Esophagus muscularis mucosa (tissue), 4 donors: ENCODE measurements around the gene PLEKHG3. TPM values are rescaled to one million over a fixed set of nuclear protein-coding genes. Genes with fewer than 3 reads are reported as not detected.

Experiments used
- DNase-seq: peaks from one replicate; pipeline ENCODE4 v3.0.0-alpha.2; 2017; ENCODE audit errors: extremely low spot score
- H3K27ac ChIP-seq, 4 donors: fragments of 200-600 bp; sonication (generic); replicated peaks in 1 of 4; 1 replicate in 3 of 4; 2 replicates in 1 of 4; pipeline ENCODE4 v1.5.1; 2016 to 2019; ENCODE audit warnings: mild to moderate bottlenecking in 1 of 4
- H3K27me3 ChIP-seq, 4 donors: fragments of 200-600 bp; sonication (generic); one replicate each; pipeline versions ENCODE4 v1.5.1 to v1.6.0; 2016 to 2019
- H3K36me3 ChIP-seq, 4 donors: fragments of 200-600 bp; sonication (generic); one replicate each; pipeline ENCODE4 v1.5.1; 2016 to 2019
- H3K4me1 ChIP-seq, 4 donors: fragments of 200-600 bp; sonication (generic); one replicate each; pipeline ENCODE4 v1.5.1; 2016 to 2019
- H3K4me3 ChIP-seq, 4 donors: fragments of 200-600 bp; sonication (generic); 1 replicate in 2 of 4; 2 replicates in 2 of 4; pipeline ENCODE4 v1.5.1; 2016 to 2019; ENCODE audit warnings: mild to moderate bottlenecking in 4 of 4, moderate library complexity in 1 of 4
- H3K9me3 ChIP-seq, 4 donors: fragments of 200-600 bp; sonication (generic); 1 replicate in 3 of 4; 2 replicates in 1 of 4; pipeline ENCODE4 v1.5.1; 2016 to 2019
- CTCF ChIP-seq, 3 experiments: fragments of 200-600 bp in 2 of 3; fragments of 450-650 bp in 1 of 3; sonication (generic) in 2 of 3; IDR thresholded peaks; one replicate each; pipeline ENCODE4 v1.5.1; 2017 to 2019; ENCODE audit warnings: antibody characterized with exemption in 3 of 3, mild to moderate bottlenecking in 2 of 3, moderate library complexity in 1 of 3
- EP300 ChIP-seq: sonication (generic); formaldehyde crosslinking; IDR thresholded peaks from one replicate; pipeline ENCODE4 v1.6.1; 2017; ENCODE audit warnings: antibody characterized with exemption
- POLR2A ChIP-seq: fragments of 450-650 bp; IDR thresholded peaks from one replicate; pipeline ENCODE4 v1.6.1; 2017; ENCODE audit warnings: antibody characterized with exemption, moderate library complexity, mild to moderate bottlenecking, low read depth
- POLR2AphosphoS5 ChIP-seq, 2 donors: sonication (generic); formaldehyde crosslinking; IDR thresholded peaks; one replicate each; pipeline ENCODE4 v1.6.1; 2017; ENCODE audit warnings: antibody characterized with exemption in 2 of 2
- WGBS: methylation state at CpG from one replicate; pipeline ENCODE4 v1.1.5; 2018; 5-methylcytosine and 5-hydroxymethylcytosine counted together
- intact Hi-C: fragments of 100-400 bp; cut with DNase I; formaldehyde crosslinking; loops from one replicate; pipeline ENCODE4 v1.15.1; 2023
- total RNA-seq, 4 donors: library from RNA; depleted of rRNA; stranded (reverse); fragments of >200 nt; gene quantifications; one replicate each; pipeline versions ENCODE4 v1.1.0 to v1.2.1, GENCODE V29; 2016

PLEKHG3 gene
- total RNA-seq, 4 donors from 2014 or later: 21.7 to 66.7 (median 35.1) TPM

- Histone ChIP-seq H3K36me3 (peaks cover 0 to 58% (median 0%) of the 10 kb centered on the region in 4 donors), H3K27ac (no peak overlapping the region)
Observed at GRCh38 chr14:64789696-64790095, 85.5 kb downstream of the PLEKHG3 start.

GRCh38 chr14:64790478-64790877 is 86.3 kb downstream of the PLEKHG3 start:
- peaks cover 0 to 58% (median 0%) of the 10 kb centered on the region in 4 donors for H3K36me3 ChIP-seq
- H3K27me3 ChIP-seq: no peaks in the 10 kb centered on the region
- H3K4me1 ChIP-seq: peaks cover 0 to 6% (median 3%) of the 10 kb centered on the region in 4 donors
- no peak overlapping the region for H3K4me3 ChIP-seq
- DNase-seq: no peak
- 87% methylated on average over 6 of the region's 6 CpGs for WGBS
- H3K9me3 ChIP-seq: no peaks in the 10 kb centered on the region
- no peak overlapping the region for H3K27ac ChIP-seq
- intact Hi-C loops: no loop called here
- TF ChIP-seq CTCF (IDR thresholded peaks at IDR 0.05): no peak

More at GRCh38 chr14:64789696-64790095, 85.5 kb downstream of the PLEKHG3 start:
- DNase-seq: no peak
- Histone ChIP-seq H3K9me3 (no peaks in the 10 kb centered on the region), H3K4me3 (no peak overlapping the region), H3K4me1 (peaks cover 0 to 6% (median 3%) of the 10 kb centered on the region in 4 donors), H3K27me3 (no peaks in the 10 kb centered on the region)
- WGBS: 75% methylated on average over 5 of the region's 5 CpGs
- TF ChIP-seq POLR2A (no peak), CTCF (IDR thresholded peaks at IDR 0.05) (no peak), POLR2AphosphoS5 (IDR thresholded peaks at IDR 0.05) (no peak), EP300 (no peak)
- intact Hi-C loops: no loop called here

DNA sequence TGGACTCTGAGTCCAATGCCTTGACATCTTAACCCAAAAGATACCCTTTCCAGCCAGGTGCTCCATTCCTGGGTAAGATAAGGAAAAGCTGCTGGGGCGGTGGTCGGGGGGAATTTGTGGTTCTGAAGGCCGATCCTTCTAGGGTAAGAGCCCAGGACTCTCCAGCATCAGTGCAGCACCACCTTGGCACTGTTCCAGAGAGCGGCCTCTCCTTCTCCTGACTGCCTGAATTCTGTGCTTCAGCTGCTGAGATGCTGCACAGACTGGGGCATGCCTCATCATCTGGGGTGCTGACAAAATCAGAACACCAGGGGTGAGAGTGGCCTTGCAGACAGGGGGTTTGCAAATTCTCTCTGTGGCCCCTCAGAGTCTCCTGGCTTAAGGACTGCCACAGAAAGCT is 88.0 kb downstream of the PLEKHG3 start:
- no peak for DNase-seq
- Histone ChIP-seq H3K4me3 (no peak overlapping the region), H3K27ac (no peak overlapping the region), H3K27me3 (peaks cover 0 to 4% (median 0%) of the 10 kb centered on the region in 4 donors), H3K4me1 (no peaks in the 10 kb centered on the region), H3K9me3 (no peaks in the 10 kb centered on the region), H3K36me3 (peaks cover 0 to 65% (median 0%) of the 10 kb centered on the region in 4 donors)
- TF ChIP-seq POLR2A: no peak
- TF ChIP-seq POLR2AphosphoS5 (IDR thresholded peaks at IDR 0.05): no peak
- no peak for TF ChIP-seq CTCF (IDR thresholded peaks at IDR 0.05)
- no peak for TF ChIP-seq EP300
- 70% methylated on average over 4 of the region's 4 CpGs for WGBS
- intact Hi-C loops: no loop called here

GRCh38 chr14:64792871-64793560 is 88.8 kb downstream of the PLEKHG3 start:
- Histone ChIP-seq H3K27me3 (peaks cover 0 to 4% (median 0%) of the 10 kb centered on the region in 4 donors), H3K4me1 (no peaks in the 10 kb centered on the region), H3K36me3 (peaks cover 0 to 70% (median 0%) of the 10 kb centered on the region in 4 donors), H3K4me3 (no peak overlapping the region), H3K27ac (no peak overlapping the region), H3K9me3 (no peaks in the 10 kb centered on the region)
- TF ChIP-seq POLR2AphosphoS5 (IDR thresholded peaks at IDR 0.05) (no peak), POLR2A (no peak)
- intact Hi-C loops: no loop called here
- no peak for DNase-seq
- WGBS: 96% methylated on average over 24 of the region's 26 CpGs

- peaks cover 0 to 86% (median 0%) of the 10 kb centered on the region in 4 donors for H3K36me3 ChIP-seq
- no peak for TF ChIP-seq POLR2A
- intact Hi-C loops: no loop called here
- peaks cover 0 to 4% (median 0%) of the 10 kb centered on the region in 4 donors for H3K27me3 ChIP-seq
- H3K9me3 ChIP-seq: no peaks in the 10 kb centered on the region
- no peaks in the 10 kb centered on the region for H3K4me1 ChIP-seq
- 100% methylated on average over 3 of the region's 16 CpGs for WGBS
- H3K4me3 ChIP-seq: no peak overlapping the region
- H3K27ac ChIP-seq: no peak overlapping the region
- DNase-seq: no peak
Observed at GRCh38 chr14:64795211-64795610, 91.0 kb downstream of the PLEKHG3 start.
